H1 (cell line): ENCODE results near the gene RFNG.

Experiments
- ATF2 ChIP-seq: IDR thresholded peaks from 2 replicates; pipeline ENCODE4 v1.6.1; 2012; ENCODE audit warnings: low read length, inconsistent platforms
- EGR1 ChIP-seq: IDR thresholded peaks from 2 replicates; pipeline ENCODE4 v1.6.1; 2011; ENCODE audit warnings: low read depth, low read length, borderline replicate concordance
- JUND ChIP-seq: IDR thresholded peaks from 2 replicates; pipeline ENCODE4 v1.6.1; 2011; ENCODE audit warnings: mild to moderate bottlenecking, improper control_type of control experiment, low read length
- NANOG ChIP-seq: IDR thresholded peaks from 2 replicates; pipeline ENCODE4 v1.6.1; 2011; ENCODE audit warnings: low read length, low read depth, mild to moderate bottlenecking, inconsistent platforms; ENCODE audit not compliant: insufficient read depth, poor library complexity, severe bottlenecking
- POLR2A ChIP-seq, 2 experiments: IDR thresholded peaks; 1 replicate in 1 of 2; 2 replicates in 1 of 2; pipeline ENCODE4 v1.6.1; 2011; ENCODE audit warnings: low read depth in 2 of 2, low read length in 2 of 2, mild to moderate bottlenecking in 2 of 2; ENCODE audit errors: control extremely low read depth in 1 of 2
- POLR2AphosphoS5 ChIP-seq: IDR thresholded peaks from 2 replicates; pipeline ENCODE4 v1.6.1; 2011; ENCODE audit warnings: low read depth, low read length
- TF ChIP-seq, protein P1 (sequence below): fragments of 300-600 bp; sonication (generic); IDR thresholded peaks from 2 replicates; pipeline ENCODE4 v1.7.1; 2012; ENCODE audit warnings: low read length, moderate library complexity, mild to moderate bottlenecking, inconsistent platforms; ENCODE audit not compliant: insufficient replicate concordance

DNA sequence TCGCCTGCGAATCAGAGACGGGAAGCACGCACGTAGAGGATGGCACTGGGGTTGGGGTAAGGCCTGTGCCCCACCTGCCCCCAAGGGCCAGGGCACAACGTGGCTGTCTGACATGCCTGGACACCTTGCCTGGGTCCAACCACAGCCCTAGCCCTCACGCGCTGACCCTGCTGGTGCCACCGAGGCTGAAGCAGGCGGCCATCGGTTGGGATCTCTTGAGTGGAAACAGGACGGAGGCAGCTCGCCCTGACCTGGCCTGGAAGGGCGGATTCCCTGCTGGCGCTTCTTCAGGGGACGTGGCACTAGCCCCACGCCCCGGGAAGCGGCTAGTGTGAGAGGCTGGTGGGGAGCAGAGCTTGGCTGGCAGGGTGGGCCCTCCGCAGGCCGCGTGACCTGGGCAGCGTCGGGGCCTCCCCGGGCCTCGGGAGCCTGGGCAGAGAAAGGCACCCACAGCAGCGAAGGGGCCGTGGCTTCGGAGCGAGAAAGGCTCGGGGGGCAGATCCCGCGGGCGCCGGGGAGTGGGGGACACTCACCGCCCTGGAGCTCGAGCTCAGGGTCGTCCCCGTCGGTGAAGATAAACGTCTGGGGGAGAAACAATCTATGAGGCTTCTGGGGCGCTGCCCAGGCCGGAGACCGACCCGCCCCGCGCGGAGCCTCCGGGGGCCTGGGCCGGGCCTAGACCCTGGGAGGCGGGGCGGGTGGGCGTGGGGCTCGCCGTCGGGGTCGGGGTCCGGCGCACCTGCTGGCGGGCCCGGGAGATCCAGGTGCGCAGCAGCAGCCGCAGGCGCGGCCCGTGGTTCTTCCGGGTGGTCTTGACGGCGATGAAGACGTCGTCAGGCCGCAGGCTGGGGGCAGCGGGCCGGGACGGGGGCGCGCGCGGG, 610 bp downstream of the RFNG start:
- TF ChIP-seq POLR2A (IDR thresholded peaks at IDR 0.05; ENCODE audit: control extremely low read depth in 1 of 2, low read depth in 2 of 2, low read length in 2 of 2) (no peak), ATF2 (no peak), POLR2AphosphoS5 (no peak), JUND (no peak), NANOG (no peak), EGR1 (no peak)
- TF ChIP-seq, protein P1, sequence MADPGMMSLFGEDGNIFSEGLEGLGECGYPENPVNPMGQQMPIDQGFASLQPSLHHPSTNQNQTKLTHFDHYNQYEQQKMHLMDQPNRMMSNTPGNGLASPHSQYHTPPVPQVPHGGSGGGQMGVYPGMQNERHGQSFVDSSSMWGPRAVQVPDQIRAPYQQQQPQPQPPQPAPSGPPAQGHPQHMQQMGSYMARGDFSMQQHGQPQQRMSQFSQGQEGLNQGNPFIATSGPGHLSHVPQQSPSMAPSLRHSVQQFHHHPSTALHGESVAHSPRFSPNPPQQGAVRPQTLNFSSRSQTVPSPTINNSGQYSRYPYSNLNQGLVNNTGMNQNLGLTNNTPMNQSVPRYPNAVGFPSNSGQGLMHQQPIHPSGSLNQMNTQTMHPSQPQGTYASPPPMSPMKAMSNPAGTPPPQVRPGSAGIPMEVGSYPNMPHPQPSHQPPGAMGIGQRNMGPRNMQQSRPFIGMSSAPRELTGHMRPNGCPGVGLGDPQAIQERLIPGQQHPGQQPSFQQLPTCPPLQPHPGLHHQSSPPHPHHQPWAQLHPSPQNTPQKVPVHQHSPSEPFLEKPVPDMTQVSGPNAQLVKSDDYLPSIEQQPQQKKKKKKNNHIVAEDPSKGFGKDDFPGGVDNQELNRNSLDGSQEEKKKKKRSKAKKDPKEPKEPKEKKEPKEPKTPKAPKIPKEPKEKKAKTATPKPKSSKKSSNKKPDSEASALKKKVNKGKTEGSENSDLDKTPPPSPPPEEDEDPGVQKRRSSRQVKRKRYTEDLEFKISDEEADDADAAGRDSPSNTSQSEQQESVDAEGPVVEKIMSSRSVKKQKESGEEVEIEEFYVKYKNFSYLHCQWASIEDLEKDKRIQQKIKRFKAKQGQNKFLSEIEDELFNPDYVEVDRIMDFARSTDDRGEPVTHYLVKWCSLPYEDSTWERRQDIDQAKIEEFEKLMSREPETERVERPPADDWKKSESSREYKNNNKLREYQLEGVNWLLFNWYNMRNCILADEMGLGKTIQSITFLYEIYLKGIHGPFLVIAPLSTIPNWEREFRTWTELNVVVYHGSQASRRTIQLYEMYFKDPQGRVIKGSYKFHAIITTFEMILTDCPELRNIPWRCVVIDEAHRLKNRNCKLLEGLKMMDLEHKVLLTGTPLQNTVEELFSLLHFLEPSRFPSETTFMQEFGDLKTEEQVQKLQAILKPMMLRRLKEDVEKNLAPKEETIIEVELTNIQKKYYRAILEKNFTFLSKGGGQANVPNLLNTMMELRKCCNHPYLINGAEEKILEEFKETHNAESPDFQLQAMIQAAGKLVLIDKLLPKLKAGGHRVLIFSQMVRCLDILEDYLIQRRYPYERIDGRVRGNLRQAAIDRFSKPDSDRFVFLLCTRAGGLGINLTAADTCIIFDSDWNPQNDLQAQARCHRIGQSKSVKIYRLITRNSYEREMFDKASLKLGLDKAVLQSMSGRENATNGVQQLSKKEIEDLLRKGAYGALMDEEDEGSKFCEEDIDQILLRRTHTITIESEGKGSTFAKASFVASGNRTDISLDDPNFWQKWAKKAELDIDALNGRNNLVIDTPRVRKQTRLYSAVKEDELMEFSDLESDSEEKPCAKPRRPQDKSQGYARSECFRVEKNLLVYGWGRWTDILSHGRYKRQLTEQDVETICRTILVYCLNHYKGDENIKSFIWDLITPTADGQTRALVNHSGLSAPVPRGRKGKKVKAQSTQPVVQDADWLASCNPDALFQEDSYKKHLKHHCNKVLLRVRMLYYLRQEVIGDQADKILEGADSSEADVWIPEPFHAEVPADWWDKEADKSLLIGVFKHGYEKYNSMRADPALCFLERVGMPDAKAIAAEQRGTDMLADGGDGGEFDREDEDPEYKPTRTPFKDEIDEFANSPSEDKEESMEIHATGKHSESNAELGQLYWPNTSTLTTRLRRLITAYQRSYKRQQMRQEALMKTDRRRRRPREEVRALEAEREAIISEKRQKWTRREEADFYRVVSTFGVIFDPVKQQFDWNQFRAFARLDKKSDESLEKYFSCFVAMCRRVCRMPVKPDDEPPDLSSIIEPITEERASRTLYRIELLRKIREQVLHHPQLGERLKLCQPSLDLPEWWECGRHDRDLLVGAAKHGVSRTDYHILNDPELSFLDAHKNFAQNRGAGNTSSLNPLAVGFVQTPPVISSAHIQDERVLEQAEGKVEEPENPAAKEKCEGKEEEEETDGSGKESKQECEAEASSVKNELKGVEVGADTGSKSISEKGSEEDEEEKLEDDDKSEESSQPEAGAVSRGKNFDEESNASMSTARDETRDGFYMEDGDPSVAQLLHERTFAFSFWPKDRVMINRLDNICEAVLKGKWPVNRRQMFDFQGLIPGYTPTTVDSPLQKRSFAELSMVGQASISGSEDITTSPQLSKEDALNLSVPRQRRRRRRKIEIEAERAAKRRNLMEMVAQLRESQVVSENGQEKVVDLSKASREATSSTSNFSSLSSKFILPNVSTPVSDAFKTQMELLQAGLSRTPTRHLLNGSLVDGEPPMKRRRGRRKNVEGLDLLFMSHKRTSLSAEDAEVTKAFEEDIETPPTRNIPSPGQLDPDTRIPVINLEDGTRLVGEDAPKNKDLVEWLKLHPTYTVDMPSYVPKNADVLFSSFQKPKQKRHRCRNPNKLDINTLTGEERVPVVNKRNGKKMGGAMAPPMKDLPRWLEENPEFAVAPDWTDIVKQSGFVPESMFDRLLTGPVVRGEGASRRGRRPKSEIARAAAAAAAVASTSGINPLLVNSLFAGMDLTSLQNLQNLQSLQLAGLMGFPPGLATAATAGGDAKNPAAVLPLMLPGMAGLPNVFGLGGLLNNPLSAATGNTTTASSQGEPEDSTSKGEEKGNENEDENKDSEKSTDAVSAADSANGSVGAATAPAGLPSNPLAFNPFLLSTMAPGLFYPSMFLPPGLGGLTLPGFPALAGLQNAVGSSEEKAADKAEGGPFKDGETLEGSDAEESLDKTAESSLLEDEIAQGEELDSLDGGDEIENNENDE: no peak
